Measurements from ENCODE around the gene ACAD8. TPM values are rescaled to one million over a fixed set of nuclear protein-coding genes. Genes with fewer than 3 reads are reported as not detected.

ACAD8 gene
- total and polyA plus RNA-seq, 2 of the 8 experiments (the other 6 are each of a cell fraction or from before 2014, with no cell fraction given): 45.8 to 52.7 TPM

DNA sequence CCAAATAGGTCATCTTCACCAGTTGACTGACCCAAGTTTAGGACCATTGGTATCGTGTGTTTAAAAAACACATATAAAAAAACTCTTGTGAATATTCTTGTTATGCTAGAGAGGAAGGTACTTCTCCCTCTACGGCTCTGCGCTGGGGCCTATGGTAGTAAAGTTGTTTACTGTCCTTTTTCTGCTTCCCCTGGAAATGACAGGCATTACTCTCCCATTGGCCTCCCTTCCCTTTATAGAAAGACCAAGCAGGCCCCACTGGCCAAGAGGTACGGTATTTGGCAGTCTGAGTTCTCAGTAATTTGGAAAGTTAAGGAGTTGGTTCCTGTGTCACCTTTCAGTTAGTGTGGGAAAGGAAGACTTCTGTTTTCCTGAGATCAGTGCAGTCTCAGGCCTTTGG, 6.7 kb upstream of the ACAD8 start:
- Histone ChIP-seq H3K36me3 (ENCODE audit: control insufficient read depth in 2 of 4, insufficient read depth in 4 of 4, low read length in 3 of 4) (peaks cover 15 to 41% (median 37%) of the 10 kb centered on the region in 4 experiments), H3K9me3 (ENCODE audit: insufficient read depth in 2 of 2, low read depth in 1 of 2, low read length in 1 of 2) (no peaks in the 10 kb centered on the region), H3K4ac (replicated peaks; ENCODE audit: insufficient read length, low read depth, low read length) (no peak overlapping the region), H3K9ac (replicated peaks in 1 of 4; ENCODE audit: extremely low read depth in 1 of 4, low read depth in 3 of 4, low read length in 3 of 4) (no peak overlapping the region), H2BK20ac (ENCODE audit: low read length) (no peak overlapping the region), H2BK5ac (ENCODE audit: low read depth, low read length) (no peak overlapping the region), H2AFZ (ENCODE audit: low read length) (no peak overlapping the region), H3K23ac (ENCODE audit: insufficient read length) (no peak overlapping the region), H3K27me3 (replicated peaks in 1 of 4; ENCODE audit: control insufficient read depth in 3 of 4, extremely low read depth in 1 of 4, insufficient read depth in 3 of 4, low read length in 3 of 4) (no peaks in the 10 kb centered on the region), H3K23me2 (ENCODE audit: low read depth, low read length) (no peaks in the 10 kb centered on the region), H3K4me2 (ENCODE audit: insufficient read depth in 1 of 2, low read depth in 2 of 2, low read length in 2 of 2) (no peak overlapping the region), H2BK120ac (replicated peaks; ENCODE audit: low read depth, low read length) (no peak overlapping the region), H4K8ac (ENCODE audit: extremely low read depth, insufficient read depth, low read length) (no peak overlapping the region), H3K79me1 (ENCODE audit: low read depth, low read length) (no peaks in the 10 kb centered on the region), H4K5ac (ENCODE audit: insufficient read length, low read depth, low read length) (no peak overlapping the region), H3K27ac (ENCODE audit: low read depth, low read length) (no peak overlapping the region), H3K14ac (ENCODE audit: insufficient read length) (no peak overlapping the region), H4K20me1 (replicated peaks in 1 of 2; ENCODE audit: control insufficient read depth in 1 of 2, insufficient read depth in 2 of 2, low read length in 2 of 2) (no peaks in the 10 kb centered on the region), H3K18ac (ENCODE audit: extremely low read depth, low read length) (no peak overlapping the region), H3K79me2 (ENCODE audit: control insufficient read depth in 1 of 2, insufficient read depth in 2 of 2, low read length in 2 of 2) (peaks cover under 1% of the 10 kb centered on the region in 2 experiments; a peak in 2 of 4 replicates), H4K91ac (replicated peaks; ENCODE audit: insufficient read length, low read length) (no peak overlapping the region), H2BK15ac (ENCODE audit: low read length) (no peak overlapping the region), H2BK12ac (ENCODE audit: low read depth, low read length) (no peak overlapping the region), H3K4me3 (ENCODE audit: extremely low read depth in 1 of 4, insufficient read depth in 2 of 4, low read depth in 3 of 4, low read length in 4 of 4) (no peak overlapping the region), H2AK5ac (ENCODE audit: low read depth, low read length) (no peak overlapping the region), H3K56ac (replicated peaks; ENCODE audit: insufficient read length, low read depth, low read length) (no peak overlapping the region), H3K4me1 (replicated peaks in 1 of 4; ENCODE audit: control insufficient read depth in 3 of 4, insufficient read depth in 4 of 4, low read length in 3 of 4) (peaks cover 0 to 2% (median under 1%) of the 10 kb centered on the region in 4 experiments; a peak in 2 of 7 replicates)
- WGBS, 2 experiments (ENCODE audit: extremely low coverage in 1 of 2, insufficient coverage in 1 of 2, insufficient read length in 1 of 2, insufficient replicate concordance in 2 of 2, low coverage in 1 of 2, low lambda C conversion rate in 2 of 2, missing lambda C conversion rate in 1 of 2): 93% methylated on average over 4 of the region's 4 CpGs; no CpG with 5 or more reads in 1 of the 2 experiments
- ChIA-PET CTCF (ENCODE audit: partially characterized antibody) (no interaction called here), POLR2A (ENCODE audit: partially characterized antibody) (interaction anchor here (0.8 kb wide), 1 partner anchor 22 kb away, joined by 3 read pairs; the partner anchor contains the start of gene VPS26B)
- no peak for FAIRE-seq
- TF ChIP-seq CREB1 (IDR thresholded peaks at IDR 0.05): no peak
- no peak for TF ChIP-seq KDM5A (IDR thresholded peaks at IDR 0.05; ENCODE audit: low read length)
- TF ChIP-seq SP1 (IDR thresholded peaks at IDR 0.05; ENCODE audit: low read depth, low read length): no peak
- no peak for TF ChIP-seq GTF2F1 (IDR thresholded peaks at IDR 0.05; ENCODE audit: borderline replicate concordance, low read depth, low read length)
- no peak for TF ChIP-seq SIX5 (IDR thresholded peaks at IDR 0.05; ENCODE audit: low read depth, low read length)
- TF ChIP-seq ZNF274 (IDR thresholded peaks at IDR 0.05; ENCODE audit: borderline replicate concordance, extremely low read depth, low read length): no peak
- no peak for TF ChIP-seq YY1 (IDR thresholded peaks at IDR 0.05; ENCODE audit: low read depth, low read length)
- DNase-seq (ENCODE audit: low read depth in 1 of 2, low spot score in 2 of 2): no peak

Measured in H1 (cell line).